Stromal cell of bone marrow (primary cell): ENCODE measurements around the gene PCLO.
A peak's percentile ranks its signal among the peaks of the same experiment; 100 is the strongest.

Source experiments
- DNase-seq: peaks from one replicate; pipeline ENCODE4 v3.0.0-alpha.2; 2012; ENCODE audit warnings: low read depth

Gene PCLO, protein sequence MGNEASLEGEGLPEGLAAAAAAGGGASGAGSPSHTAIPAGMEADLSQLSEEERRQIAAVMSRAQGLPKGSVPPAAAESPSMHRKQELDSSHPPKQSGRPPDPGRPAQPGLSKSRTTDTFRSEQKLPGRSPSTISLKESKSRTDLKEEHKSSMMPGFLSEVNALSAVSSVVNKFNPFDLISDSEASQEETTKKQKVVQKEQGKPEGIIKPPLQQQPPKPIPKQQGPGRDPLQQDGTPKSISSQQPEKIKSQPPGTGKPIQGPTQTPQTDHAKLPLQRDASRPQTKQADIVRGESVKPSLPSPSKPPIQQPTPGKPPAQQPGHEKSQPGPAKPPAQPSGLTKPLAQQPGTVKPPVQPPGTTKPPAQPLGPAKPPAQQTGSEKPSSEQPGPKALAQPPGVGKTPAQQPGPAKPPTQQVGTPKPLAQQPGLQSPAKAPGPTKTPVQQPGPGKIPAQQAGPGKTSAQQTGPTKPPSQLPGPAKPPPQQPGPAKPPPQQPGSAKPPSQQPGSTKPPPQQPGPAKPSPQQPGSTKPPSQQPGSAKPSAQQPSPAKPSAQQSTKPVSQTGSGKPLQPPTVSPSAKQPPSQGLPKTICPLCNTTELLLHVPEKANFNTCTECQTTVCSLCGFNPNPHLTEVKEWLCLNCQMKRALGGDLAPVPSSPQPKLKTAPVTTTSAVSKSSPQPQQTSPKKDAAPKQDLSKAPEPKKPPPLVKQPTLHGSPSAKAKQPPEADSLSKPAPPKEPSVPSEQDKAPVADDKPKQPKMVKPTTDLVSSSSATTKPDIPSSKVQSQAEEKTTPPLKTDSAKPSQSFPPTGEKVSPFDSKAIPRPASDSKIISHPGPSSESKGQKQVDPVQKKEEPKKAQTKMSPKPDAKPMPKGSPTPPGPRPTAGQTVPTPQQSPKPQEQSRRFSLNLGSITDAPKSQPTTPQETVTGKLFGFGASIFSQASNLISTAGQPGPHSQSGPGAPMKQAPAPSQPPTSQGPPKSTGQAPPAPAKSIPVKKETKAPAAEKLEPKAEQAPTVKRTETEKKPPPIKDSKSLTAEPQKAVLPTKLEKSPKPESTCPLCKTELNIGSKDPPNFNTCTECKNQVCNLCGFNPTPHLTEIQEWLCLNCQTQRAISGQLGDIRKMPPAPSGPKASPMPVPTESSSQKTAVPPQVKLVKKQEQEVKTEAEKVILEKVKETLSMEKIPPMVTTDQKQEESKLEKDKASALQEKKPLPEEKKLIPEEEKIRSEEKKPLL (N-terminal part only)

DNA sequence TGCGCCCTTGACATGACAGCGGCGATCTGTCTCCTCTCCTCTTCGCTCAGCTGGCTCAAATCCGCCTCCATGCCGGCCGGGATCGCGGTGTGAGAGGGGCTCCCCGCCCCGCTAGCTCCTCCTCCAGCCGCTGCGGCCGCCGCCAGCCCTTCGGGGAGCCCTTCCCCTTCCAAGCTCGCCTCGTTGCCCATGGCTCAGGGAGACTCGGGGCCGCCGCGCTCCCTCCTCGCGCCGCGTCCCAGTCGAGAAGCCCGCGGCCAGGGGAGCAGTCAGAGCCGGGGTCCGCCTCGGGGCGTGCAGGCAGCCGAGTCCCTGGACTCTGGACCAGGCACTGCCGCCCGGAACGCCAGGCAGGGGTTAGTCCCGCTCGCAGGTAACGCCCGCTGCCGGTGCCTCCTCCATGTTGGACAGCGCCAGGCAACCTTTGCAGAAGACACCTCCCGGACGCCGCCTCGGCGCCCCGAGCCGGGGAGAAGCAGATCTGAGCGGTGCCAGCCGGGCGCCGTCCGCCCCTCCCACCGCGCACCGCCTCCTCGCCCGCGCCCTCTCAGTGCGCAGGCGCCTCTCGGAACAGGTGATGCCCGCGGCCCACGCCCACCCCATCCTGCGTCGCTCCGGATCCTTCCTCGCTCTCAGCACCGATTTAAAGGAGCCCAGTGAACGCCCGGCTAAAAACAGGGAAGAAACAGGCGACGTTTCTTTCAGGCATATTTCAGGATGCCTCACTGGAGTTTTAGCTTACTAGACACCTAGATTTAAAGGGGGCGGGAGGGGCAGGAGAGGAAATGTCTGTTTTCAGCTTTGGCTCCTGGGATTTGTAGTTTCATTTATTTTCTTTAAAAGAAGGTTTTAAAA lies at the start of gene PCLO:
Gene PCLO, minus strand, starts transcription at position 483 of the 855 bp plus-strand sequence. Its CDS starts 292 bp downstream, at position 191.
- no peak for DNase-seq

DNA sequence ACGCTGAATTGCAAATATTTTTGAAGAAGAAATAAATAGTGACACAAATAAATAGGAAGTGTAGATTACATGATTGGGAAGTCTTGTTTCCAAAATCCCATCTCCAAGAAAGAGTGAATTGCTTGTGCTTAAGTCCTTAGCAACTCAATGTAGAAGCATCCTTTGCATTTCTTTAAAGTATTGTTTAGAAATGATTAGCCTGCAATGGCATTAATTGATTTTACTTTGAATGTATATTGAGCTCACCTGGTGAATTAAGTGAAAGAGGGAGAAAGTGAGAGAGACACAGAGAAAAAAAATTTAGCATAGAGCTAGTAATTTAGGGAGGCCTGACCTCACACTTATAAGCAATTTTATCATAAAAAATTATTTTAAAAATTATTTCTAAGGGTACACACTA lies 49.0 kb upstream of the PCLO start:
- DNase-seq: no peak

DNA sequence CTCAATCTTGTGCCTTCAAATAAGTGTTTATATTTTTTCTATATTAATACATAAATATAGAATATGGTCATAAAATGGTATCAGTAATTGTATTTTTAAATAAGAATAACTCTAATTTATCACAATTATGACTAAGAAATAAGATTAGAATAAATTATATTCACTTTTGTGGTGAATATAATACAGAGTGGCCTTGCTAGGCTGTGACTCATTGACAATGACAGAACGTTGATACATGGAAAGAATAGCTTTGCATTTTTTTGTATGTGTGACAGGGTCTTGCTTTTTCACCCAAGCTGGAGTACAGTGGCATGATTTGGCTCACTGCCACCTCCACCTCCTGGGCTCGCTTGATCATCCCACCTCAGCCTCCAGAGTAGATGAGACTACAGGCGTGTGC lies 47.8 kb upstream of the PCLO start:
- no peak for DNase-seq

DNA sequence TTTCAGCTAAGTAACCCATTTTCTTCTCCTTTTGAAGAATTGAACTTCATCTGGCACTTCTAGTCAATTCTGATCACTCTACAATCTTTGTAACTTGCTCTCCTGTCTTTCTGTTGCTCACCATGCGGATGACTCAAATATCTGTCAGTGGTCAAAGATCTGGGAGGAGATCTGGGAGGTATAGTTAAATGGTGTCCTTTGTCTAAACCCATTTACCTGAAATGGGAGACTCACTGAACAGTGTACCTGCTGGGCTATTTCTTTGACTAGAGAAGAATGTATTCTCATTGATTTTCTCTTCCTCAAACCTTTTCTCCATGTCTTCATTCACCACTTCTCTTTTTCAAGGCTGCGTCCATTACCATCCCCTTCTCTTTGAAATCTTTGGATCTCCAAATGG lies 42.0 kb upstream of the PCLO start:
- no peak for DNase-seq

DNA sequence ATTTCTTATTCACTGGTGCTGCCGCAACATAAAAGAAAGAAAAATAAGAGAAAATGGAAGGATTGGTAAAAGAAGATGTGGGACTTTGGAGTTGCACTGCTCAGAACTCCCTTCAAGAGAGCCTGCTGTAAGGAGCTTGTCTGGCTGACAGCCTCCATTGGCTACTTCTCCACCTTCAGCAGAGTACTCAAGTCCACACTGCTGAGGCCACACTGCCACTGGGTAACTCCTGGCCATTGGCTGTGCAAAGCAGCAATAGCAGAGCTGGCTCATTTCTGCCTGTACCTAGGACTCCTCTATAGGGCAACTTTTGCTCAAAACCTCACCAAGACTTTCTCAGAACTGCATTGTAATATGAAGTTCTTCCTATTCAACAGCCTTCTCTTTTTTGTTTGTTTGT lies 38.7 kb upstream of the PCLO start:
- no peak for DNase-seq

DNA sequence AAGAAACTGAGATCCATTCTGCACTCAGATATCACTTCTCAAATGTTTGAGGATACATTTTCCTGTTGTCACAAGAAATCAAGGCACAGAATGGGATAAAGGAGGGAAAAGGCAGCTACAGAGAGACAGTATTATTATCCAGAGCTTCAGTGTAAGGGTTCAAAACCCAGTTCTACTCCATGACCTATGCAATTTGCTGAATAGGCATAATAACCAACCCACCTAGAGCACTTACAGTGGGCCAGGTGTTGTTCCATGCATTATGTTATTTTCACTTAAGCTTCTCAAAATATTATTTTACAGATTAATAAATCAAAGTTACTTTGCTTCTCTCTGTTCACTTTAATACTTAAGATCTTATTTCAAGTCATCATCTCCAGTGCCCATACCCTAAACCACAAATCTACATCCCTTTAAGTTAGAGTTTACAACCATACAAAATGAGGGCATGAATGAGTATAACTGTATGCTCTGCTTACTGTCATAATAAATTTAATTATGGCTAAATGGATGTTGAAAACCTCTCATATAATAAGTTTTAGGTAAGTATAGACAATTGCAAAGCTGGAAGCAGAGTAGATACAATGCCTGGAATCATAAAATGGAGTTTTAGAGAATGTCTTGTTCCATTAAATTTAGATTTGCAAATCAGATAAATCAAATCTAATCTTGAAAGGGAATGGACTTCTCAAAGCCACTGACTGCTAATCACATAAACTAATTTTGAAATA lies 28.1 kb upstream of the PCLO start:
- DNase-seq: no peak

DNA sequence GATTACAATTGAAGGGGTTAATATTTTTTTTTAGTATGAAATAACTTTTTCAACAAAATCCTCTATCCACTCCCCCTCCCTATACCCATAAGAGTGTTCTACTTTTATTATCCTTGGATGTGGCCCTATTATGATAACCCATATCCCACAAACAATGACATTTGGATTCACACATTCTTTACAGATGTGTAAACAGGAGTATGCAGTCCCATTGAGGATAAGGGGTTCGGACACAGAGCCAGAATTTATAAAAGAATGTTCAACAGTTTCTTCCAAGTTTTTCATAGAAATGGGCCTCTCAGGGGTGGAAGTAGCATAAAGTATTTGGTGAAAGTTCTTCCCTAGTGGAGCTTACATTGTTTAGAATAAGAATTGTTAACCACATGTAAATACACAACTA lies 16.1 kb upstream of the PCLO start:
- DNase-seq: peak; percentile 3

DNA sequence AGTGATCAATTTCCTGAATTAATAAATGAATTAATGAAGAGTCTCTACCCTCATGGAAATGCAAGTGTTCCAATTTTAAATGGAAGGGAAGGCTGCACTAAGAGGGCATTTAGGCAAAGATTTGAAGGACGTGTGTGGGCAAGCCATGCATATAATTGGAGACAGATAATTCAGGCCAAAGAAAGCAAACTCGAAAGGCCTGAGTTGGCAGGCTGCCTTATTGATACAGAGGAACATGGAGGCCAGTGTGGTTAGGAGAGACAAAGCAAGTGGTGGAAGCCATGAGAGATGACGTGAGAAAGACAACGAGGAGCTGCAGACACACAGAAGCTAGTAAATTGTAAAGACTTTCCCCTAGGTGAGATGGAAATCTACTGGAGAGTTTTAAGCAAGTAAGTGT lies 15.4 kb upstream of the PCLO start:
- DNase-seq: peak; percentile 1

DNA sequence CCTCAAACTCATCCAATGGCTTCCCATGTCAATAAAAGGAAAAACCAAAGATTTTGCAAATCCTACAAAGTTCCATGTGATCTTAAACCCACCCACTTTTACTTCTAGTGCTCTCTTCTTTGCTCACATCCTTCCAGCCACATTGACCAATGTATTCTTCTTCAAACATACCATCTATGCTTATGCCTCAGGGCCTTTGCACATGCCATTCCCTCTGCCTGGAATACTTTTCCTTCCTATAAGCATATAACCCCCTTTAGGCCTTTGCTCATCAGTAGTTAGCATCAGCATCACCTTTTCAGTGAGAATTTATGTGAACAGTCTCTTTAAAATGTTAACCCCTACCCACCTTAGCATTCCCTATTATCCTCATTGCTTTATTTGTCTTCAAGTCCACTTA lies 11.0 kb upstream of the PCLO start:
- no peak for DNase-seq

DNA sequence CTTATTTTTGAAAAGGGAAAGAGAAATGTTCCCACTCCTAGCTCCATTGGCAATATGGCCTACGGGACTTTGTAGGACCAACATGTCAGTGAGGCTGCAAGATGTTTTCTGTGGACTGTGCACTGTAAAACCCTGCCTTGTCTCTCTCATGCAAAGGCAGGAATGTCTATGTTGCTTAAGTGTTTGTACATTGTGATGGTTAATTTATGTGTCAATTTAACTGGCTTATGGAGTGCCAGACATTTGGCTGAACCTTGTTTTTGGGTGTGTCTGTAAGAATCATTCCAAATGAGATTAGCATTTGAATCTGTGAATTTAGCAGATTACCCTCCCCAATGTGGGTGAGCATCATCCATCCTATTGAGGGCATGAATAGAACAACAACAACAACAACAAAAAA lies 4.1 kb upstream of the PCLO start:
- DNase-seq: no peak

DNA sequence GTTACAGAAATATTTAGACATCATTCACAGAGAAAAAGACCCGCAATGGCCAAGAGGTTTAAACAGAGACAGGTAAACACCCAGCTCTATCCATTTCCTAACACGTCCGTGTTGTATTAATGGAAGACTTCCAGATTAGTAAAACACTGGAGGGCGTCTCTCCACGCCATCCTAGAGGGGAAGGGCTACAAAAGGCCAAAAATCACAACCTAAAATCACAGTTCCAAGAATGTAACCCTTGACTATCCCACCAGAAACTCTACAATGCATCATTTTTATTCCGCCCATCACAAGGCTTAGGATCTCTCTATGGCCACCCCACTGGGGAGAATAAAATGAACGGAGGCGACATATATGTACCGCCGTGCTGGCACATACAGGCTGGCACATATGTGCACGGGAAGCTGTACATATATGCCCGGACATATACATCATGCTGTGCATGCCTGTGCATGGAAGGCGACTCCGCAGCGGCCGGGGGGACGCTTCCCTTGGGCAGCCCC lies 734 bp downstream of the PCLO start:
- no peak for DNase-seq

DNA sequence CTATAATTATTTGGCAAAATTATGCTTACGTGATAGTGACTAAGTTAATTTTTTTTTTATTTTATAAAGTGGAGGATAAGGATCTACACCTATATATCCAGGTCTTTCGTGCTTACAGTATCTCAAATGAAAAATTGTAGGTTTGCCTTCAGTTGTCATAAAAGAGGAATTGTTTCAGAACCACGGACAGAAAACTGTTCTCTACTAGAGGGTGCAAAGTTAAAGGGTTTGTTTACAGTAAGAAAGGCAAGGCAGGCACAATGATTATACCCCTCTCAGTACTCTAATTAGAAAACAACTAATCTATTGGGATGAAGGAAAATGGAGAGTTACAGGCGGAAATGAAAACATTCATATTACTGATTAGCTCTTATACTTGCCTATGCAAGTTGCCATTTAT lies 1.5 kb downstream of the PCLO start:
- no peak for DNase-seq

DNA sequence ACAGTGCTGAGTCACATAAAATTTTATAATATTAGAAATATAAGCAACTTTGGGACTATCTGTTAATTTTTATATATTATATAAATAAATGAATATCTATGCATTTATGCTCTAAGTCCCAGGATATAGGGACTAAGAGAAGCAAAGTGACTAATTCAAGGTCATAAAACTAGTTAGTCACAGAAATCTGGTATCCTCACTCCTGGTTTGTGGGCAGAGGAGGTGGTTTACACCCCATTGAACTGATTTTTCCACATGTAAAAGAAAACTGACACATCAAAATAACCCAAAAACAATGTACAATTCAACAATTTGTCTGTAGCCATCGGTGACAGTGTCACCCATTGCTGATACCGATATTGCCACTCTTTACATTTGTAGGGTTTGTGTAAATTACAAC lies 3.0 kb downstream of the PCLO start:
- no peak for DNase-seq

DNA sequence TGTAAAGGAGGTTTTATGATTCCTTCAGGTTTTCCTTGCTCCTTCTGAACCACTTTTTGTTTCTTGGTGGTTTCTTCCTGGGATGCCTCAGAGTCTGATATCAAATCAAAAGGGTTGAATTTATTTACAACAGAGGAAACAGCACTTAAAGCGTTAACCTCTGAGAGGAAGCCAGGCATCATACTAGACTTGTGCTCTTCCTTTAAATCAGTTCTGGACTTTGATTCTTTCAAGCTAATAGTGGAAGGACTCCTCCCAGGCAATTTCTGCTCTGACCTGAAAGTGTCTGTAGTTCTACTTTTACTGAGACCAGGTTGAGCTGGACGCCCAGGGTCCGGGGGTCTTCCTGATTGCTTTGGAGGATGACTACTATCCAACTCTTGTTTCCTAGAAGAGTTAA lies 6.7 kb downstream of the PCLO start:
- DNase-seq: no peak

DNA sequence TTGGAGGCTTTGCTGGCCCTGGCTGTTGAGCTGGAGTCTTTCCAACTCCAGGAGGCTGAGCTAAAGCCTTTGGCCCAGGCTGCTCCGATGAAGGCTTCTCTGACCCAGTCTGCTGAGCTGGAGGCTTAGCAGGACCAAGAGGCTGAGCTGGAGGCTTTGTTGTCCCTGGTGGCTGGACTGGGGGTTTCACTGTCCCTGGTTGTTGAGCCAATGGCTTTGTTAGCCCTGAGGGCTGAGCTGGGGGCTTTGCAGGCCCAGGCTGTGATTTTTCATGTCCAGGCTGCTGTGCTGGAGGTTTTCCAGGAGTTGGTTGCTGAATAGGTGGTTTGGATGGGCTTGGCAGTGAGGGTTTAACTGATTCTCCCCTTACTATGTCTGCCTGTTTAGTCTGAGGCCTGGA lies 7.3 kb downstream of the PCLO start:
- no peak for DNase-seq

DNA sequence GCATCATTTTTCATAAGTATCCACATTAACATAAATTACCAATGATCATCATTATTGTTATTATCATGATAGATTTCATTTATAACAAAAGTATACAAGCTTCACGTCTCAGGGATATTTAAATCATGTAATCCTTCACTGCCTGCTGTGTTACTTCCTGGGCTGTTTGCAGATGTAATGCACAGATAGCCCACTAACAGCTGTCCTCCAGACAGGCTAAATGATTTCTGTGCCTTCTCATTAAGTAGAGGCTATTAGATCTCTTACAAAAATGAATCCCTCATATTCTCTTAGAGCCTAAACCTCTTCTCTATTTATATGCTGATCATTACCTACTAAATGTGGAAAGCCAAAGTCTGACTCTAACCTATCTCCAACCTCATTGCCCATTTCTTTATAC lies 9.3 kb downstream of the PCLO start:
- DNase-seq: no peak

DNA sequence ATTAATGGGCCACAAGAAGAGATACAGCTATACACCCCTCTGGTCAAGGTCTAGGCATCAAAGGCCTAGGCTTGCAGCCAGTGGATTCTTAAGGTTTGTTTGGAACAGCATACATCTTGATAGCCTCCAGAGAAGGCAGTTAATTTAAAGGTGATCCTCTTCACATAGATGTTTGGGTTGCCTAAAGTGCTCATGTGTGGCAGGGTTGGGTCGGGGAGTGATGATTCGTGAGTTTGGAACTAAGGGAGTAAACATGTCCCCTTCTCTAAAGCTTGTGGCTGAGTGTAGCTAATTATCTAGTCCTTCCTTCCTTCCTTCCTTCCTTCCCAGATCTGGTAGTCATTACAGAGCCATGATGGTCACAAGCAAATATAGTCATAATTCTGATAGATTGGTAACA lies 12.4 kb downstream of the PCLO start:
- no peak for DNase-seq

DNA sequence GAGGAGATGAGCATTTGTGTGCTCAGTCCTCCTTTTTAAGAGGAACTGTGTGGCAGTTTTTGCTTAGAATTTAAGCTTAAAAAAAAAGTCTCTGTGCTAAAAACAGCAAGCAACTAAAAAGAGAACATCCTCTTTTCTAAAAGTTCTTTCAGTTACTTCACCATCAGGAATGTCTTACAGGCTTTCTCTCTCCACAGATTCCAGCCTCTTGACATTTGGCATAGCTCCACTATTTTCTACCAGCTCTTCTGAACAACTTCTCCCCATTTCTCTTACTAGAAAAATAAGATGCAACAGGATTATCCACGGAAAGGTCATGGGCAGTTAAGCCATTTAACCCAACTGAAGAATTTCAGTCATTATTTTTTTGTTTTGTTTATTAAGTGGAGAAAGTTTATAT lies 13.2 kb downstream of the PCLO start:
- DNase-seq: no peak

DNA sequence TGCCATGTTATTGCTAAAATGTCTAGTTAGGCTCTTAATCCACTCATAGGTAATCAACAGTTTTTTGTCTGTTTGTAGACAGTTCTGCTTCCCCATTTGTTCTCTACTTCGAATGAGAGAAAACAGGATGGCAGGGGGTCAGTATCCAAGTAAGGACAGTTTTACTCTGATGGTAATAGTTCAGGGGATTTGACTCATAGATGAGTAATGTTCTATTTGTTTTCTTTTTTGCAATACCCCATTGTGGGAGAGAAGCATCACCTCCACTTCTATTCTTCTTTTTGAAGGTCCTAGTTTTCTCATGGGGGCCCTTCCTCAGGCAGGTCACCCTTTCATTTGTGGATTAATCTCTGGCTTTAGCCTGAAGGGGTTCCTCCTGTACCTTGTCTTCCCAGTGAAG lies 13.9 kb downstream of the PCLO start:
- DNase-seq: no peak

DNA sequence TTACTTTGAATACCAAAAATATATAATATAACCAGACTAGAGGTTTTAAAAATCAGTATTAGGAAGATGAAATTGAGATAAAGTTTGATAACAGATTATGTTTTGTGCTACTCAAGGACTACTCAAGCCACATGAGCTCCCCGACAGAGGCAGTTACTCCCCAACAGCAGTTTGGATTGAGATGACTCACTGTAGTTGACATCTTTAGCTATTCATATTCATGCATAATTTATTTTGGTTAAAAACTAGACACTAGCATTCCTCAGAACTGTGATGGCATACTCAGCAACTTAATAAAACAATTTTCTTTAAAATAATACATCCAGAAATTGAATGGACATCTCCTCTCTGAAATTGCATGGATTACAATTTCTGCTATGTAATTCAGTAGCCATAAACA lies 19.6 kb downstream of the PCLO start:
- DNase-seq: no peak

DNA sequence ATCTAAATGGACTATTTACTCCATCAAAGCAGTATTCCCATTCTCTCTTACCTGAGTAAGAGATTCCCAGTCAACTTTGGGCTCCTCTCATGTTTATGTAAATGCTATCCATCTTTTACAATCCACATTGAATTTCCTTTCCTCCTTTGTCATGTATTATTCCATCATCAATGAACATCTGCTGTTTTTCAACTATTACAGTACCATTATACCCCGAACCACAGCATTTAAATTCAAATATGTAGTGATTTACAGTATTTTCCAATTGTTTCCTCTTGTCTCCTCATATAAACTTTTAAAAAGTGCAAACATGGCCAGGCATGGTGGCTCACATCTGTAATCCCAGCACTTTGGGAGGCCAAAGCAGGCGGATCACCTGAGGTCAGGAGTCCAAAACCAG lies 20.3 kb downstream of the PCLO start:
- no peak for DNase-seq
